ENCODE data around the gene KDM6B. TPM values are rescaled to one million over a fixed set of nuclear protein-coding genes. Genes with fewer than 3 reads are reported as not detected.

Gene KDM6B
- total and polyA plus RNA-seq, 4 donors = 2.5 to 11.5 (median 3.3) TPM

GRCh38 chr17:7831233-7831632 lies 2.8 kb upstream of the KDM6B start:
- Histone ChIP-seq H3K4me1 (ENCODE audit: control insufficient read depth in 4 of 4, insufficient read depth in 4 of 4, low read length in 3 of 4) (peaks cover 6 to 26% (median 16%) of the 10 kb centered on the region in 4 donors), H3K9ac (ENCODE audit: low read depth in 1 of 2, low read length in 2 of 2) (no peak overlapping the region), H3K9me3 (ENCODE audit: control insufficient read depth in 4 of 4, low read length in 3 of 4) (no peaks in the 10 kb centered on the region), H3K36me3 (ENCODE audit: control insufficient read depth in 4 of 4, insufficient read depth in 3 of 4, low read depth in 1 of 4, low read length in 3 of 4) (no peaks in the 10 kb centered on the region), H3K4me3 (ENCODE audit: low read depth in 1 of 3, low read length in 3 of 3) (no peak overlapping the region), H3K27ac (ENCODE audit: low read depth in 1 of 2, low read length in 2 of 2) (no peak overlapping the region), H3K27me3 (ENCODE audit: control insufficient read depth in 4 of 4, insufficient read depth in 4 of 4, low read length in 3 of 4) (no peaks in the 10 kb centered on the region)
- TF ChIP-seq ATF3 (IDR thresholded peaks at IDR 0.05) (no peak), NR2F2 (IDR thresholded peaks at IDR 0.05) (no peak), HNF4A (conservative IDR thresholded peaks at IDR 0.05) (no peak), RAD21 (IDR thresholded peaks at IDR 0.05) (no peak), SP1 (IDR thresholded peaks at IDR 0.05) (no peak), ZBTB33 (IDR thresholded peaks at IDR 0.05) (no peak), FOXA2 (IDR thresholded peaks at IDR 0.05) (no peak), CTCF (IDR thresholded peaks at IDR 0.05; ENCODE audit: low read depth, low read length, missing input control) (no peak), YY1 (IDR thresholded peaks at IDR 0.05) (no peak), GABPA (IDR thresholded peaks at IDR 0.05 in 1 of 2, conservative IDR thresholded peaks at IDR 0.05 in 1 of 2) (no peak), FOXA1 (IDR thresholded peaks at IDR 0.05) (no peak), EGR1 (IDR thresholded peaks at IDR 0.05; ENCODE audit: low read depth in 2 of 2) (no peak), MAX (IDR thresholded peaks at IDR 0.05) (no peak), HNF4G (IDR thresholded peaks at IDR 0.05) (no peak), TAF1 (conservative IDR thresholded peaks at IDR 0.05) (no peak), RXRA (IDR thresholded peaks at IDR 0.05) (no peak)
- 84% methylated on average over 7 of the region's 7 CpGs for WGBS
- no peak for DNase-seq (ENCODE audit: low spot score)

- no peak overlapping the region for H3K4me3 ChIP-seq (ENCODE audit: low read depth in 1 of 3, low read length in 3 of 3)
- no peaks in the 10 kb centered on the region for H3K9me3 ChIP-seq (ENCODE audit: control insufficient read depth in 4 of 4, low read length in 3 of 4)
- H3K9ac ChIP-seq (ENCODE audit: low read depth in 1 of 2, low read length in 2 of 2) = no peak overlapping the region
- H3K36me3 ChIP-seq (ENCODE audit: control insufficient read depth in 4 of 4, insufficient read depth in 3 of 4, low read depth in 1 of 4, low read length in 3 of 4) = no peaks in the 10 kb centered on the region
- DNase-seq (ENCODE audit: low spot score) = no peak
- no peak overlapping the region for H3K27ac ChIP-seq (ENCODE audit: low read depth in 1 of 2, low read length in 2 of 2)
- H3K27me3 ChIP-seq (ENCODE audit: control insufficient read depth in 4 of 4, insufficient read depth in 4 of 4, low read length in 3 of 4) = no peaks in the 10 kb centered on the region
- H3K4me1 ChIP-seq (ENCODE audit: control insufficient read depth in 4 of 4, insufficient read depth in 4 of 4, low read length in 3 of 4) = peaks cover 7 to 33% (median 21%) of the 10 kb centered on the region in 4 donors
- 92% methylated on average over 10 of the region's 10 CpGs for WGBS
- no peak for TF ChIP-seq EGR1 (IDR thresholded peaks at IDR 0.05; ENCODE audit: low read depth in 2 of 2)
- TF ChIP-seq HNF4G (IDR thresholded peaks at IDR 0.05) = no peak
- no peak for TF ChIP-seq MAX (IDR thresholded peaks at IDR 0.05)
- TF ChIP-seq JUND (IDR thresholded peaks at IDR 0.05) = no peak
- no peak for TF ChIP-seq NR2F2 (IDR thresholded peaks at IDR 0.05)
- no peak for TF ChIP-seq REST (IDR thresholded peaks at IDR 0.05)
- TF ChIP-seq ATF3 (IDR thresholded peaks at IDR 0.05) = no peak
- TF ChIP-seq RAD21 (IDR thresholded peaks at IDR 0.05) = no peak
- TF ChIP-seq FOXA1 (IDR thresholded peaks at IDR 0.05) = no peak
- no peak for TF ChIP-seq FOXA2 (IDR thresholded peaks at IDR 0.05)
- no peak for TF ChIP-seq HNF4A (conservative IDR thresholded peaks at IDR 0.05)
- TF ChIP-seq RXRA (IDR thresholded peaks at IDR 0.05) = no peak
- TF ChIP-seq CTCF (IDR thresholded peaks at IDR 0.05; ENCODE audit: low read depth, low read length, missing input control) = no peak
- TF ChIP-seq YY1 (IDR thresholded peaks at IDR 0.05) = no peak
- TF ChIP-seq GABPA (IDR thresholded peaks at IDR 0.05 in 1 of 2, conservative IDR thresholded peaks at IDR 0.05 in 1 of 2) = no peak
- TF ChIP-seq TAF1 (conservative IDR thresholded peaks at IDR 0.05) = no peak
- no peak for TF ChIP-seq SP1 (IDR thresholded peaks at IDR 0.05)
These were observed 1.6 kb upstream of the KDM6B start for GRCh38 chr17:7832431-7832830.

Data from liver (tissue), 9 donors.